ENCODE results near the gene ZNF627.
"Not testable (repeated sequence)": the region's sequence is repeated elsewhere in the genome, so short reads cannot be mapped to it uniquely, and the experiment has no call there.

ZNF627 gene

DNA sequence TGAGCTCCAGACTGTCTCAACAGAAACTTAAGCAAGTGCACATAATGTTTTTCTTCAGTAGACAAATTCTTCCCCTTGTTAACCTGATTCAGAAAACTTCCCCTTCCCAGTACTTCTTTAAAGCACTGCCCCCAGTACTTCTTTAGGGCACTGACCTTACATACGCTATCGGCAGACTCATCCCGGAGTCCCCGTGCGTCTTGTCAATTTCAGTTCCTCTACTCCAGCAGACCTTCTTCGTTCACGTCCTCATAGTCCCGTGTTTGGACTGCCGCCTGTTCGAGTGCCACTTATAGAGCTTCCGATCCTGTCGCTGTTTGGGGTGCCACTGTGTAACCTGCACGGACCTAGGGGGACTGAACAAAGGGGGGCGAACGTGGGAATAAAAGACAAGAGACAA, 29.0 kb downstream of the ZNF627 start:
- Histone ChIP-seq H3K36me3 (ENCODE audit: insufficient read depth, low read length) (no peaks in the 10 kb centered on the region), H3K9ac (ENCODE audit: low read depth, low read length) (no peak overlapping the region), H3K9me3 (ENCODE audit: control insufficient read depth, insufficient read depth, low read length) (no peaks in the 10 kb centered on the region), H3K4me1 (ENCODE audit: insufficient read depth, low read length) (no peaks in the 10 kb centered on the region)

GRCh38 chr19:11633223-11633622, 35.9 kb downstream of the ZNF627 start:
- H3K4me1 ChIP-seq (ENCODE audit: insufficient read depth, low read length), result no peaks in the 10 kb centered on the region
- H3K36me3 ChIP-seq (ENCODE audit: insufficient read depth, low read length), result no peaks in the 10 kb centered on the region
- no peak overlapping the region for H3K9ac ChIP-seq (ENCODE audit: low read depth, low read length)
- H3K9me3 ChIP-seq (ENCODE audit: control insufficient read depth, insufficient read depth, low read length), result no peaks in the 10 kb centered on the region

GRCh38 chr19:11634018-11634662, 36.9 kb downstream of the ZNF627 start:
- H3K36me3 ChIP-seq (ENCODE audit: insufficient read depth, low read length); H3K9me3 ChIP-seq (ENCODE audit: control insufficient read depth, insufficient read depth, low read length); H3K9ac ChIP-seq (ENCODE audit: low read depth, low read length); H3K4me1 ChIP-seq (ENCODE audit: insufficient read depth, low read length): not testable (repeated sequence)

DNA sequence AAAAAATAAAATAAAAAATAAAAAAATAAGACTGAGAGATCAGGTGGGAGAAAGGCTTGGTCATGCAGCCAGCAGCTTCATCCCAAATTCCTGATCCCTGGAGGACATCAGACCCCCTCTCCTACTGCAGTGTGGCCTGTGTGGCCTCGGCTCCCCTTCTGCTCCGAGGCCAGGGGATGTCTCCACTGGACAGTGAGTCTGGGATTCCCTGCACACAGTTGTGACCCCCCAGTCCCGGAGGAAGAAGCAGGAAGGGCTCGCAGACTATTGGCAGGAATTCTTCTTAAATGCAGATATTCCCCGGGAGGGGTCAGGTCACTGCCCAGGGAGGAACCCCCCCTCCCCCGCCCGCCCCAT, 41.9 kb downstream of the ZNF627 start:
- no peaks in the 10 kb centered on the region for H3K36me3 ChIP-seq (ENCODE audit: insufficient read depth, low read length)
- no peaks in the 10 kb centered on the region for H3K4me1 ChIP-seq (ENCODE audit: insufficient read depth, low read length)
- H3K9me3 ChIP-seq (ENCODE audit: control insufficient read depth, insufficient read depth, low read length), result no peaks in the 10 kb centered on the region
- peak overlapping the region; percentile 73 for H3K9ac ChIP-seq (ENCODE audit: low read depth, low read length)

GRCh38 chr19:11639602-11640471, 42.6 kb downstream of the ZNF627 start:
- Histone ChIP-seq H3K36me3 (ENCODE audit: insufficient read depth, low read length) (no peaks in the 10 kb centered on the region), H3K9me3 (ENCODE audit: control insufficient read depth, insufficient read depth, low read length) (no peaks in the 10 kb centered on the region), H3K4me1 (ENCODE audit: insufficient read depth, low read length) (no peaks in the 10 kb centered on the region), H3K9ac (ENCODE audit: low read depth, low read length) (peak overlapping the region; percentile 73)

DNA sequence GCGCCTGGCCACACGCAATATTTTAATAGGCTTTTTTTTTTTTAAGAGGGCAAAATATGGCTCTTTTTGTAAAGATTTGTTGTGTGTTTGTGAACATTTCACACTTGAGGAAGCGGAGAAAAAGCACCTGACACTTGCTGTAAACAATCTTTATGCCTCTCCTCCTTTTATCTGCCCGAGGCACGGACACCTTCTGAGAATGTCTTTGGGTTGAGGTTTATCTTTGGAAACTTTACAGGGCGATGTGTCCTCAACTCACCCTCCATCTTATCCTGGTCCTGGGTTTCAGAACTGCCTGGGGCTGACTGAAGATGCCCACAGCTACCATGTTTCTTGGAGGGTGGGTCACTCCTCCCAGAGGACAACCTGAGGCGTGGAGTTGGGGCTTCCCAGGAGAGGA, 44.0 kb downstream of the ZNF627 start:
- Histone ChIP-seq H3K4me1 (ENCODE audit: insufficient read depth, low read length) (no peaks in the 10 kb centered on the region), H3K9me3 (ENCODE audit: control insufficient read depth, insufficient read depth, low read length) (no peaks in the 10 kb centered on the region), H3K9ac (ENCODE audit: low read depth, low read length) (no peak overlapping the region), H3K36me3 (ENCODE audit: insufficient read depth, low read length) (no peaks in the 10 kb centered on the region)

GRCh38 chr19:11642902-11643301, 45.6 kb downstream of the ZNF627 start:
- no peaks in the 10 kb centered on the region for H3K9me3 ChIP-seq (ENCODE audit: control insufficient read depth, insufficient read depth, low read length)
- no peaks in the 10 kb centered on the region for H3K36me3 ChIP-seq (ENCODE audit: insufficient read depth, low read length)
- H3K9ac ChIP-seq (ENCODE audit: low read depth, low read length), result no peak overlapping the region
- H3K4me1 ChIP-seq (ENCODE audit: insufficient read depth, low read length), result no peaks in the 10 kb centered on the region

DNA sequence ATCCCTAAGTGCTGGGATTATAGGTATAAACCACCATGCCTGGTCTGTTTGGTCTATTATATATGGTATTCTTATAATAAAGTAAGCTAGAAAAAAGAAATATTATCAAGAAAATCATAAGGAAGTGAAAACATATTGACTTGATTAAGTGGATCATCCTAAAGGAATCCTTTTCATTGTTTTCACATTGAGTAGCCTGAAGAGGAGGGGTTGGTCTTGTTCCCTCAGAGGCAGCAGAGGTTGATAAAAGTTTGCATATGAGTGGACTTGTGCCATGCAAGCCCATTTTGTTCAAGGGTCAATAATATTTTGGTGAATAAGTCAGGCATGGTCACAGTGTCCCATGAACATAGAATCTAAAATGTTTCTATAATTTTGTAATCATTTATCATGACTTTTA, 52.7 kb downstream of the ZNF627 start:
- H3K9me3 ChIP-seq (ENCODE audit: control insufficient read depth, insufficient read depth, low read length), result peaks cover 21% of the 10 kb centered on the region
- no peaks in the 10 kb centered on the region for H3K4me1 ChIP-seq (ENCODE audit: insufficient read depth, low read length)
- H3K9ac ChIP-seq (ENCODE audit: low read depth, low read length), result no peak overlapping the region
- peaks cover 4% of the 10 kb centered on the region; the same call in 1 of the 2 replicates for H3K36me3 ChIP-seq (ENCODE audit: insufficient read depth, low read length)

DNA sequence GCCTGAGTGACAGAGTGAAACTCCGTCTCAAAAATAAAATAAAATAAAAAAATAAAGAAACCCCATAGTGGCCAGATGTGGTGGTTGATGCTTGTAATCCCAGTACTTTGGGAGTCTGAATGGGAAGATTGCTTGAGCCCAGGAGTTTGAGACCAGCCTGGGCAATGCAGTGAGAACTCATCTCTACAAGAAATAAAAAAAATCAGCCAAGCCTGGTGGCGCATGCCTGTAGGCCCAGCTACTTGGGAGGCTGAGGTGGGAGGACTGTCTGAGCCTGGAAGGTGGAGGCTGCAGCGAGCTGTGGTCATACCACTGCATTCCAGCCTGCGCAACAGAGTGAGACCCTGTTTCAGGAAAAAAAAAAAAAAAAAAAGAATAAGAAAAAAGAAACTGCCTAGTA, 53.8 kb downstream of the ZNF627 start:
- peaks cover 21% of the 10 kb centered on the region for H3K9me3 ChIP-seq (ENCODE audit: control insufficient read depth, insufficient read depth, low read length)
- H3K9ac ChIP-seq (ENCODE audit: low read depth, low read length), result no peak overlapping the region
- H3K4me1 ChIP-seq (ENCODE audit: insufficient read depth, low read length), result no peaks in the 10 kb centered on the region
- H3K36me3 ChIP-seq (ENCODE audit: insufficient read depth, low read length), result peaks cover 4% of the 10 kb centered on the region; the same call in 1 of the 2 replicates

DNA sequence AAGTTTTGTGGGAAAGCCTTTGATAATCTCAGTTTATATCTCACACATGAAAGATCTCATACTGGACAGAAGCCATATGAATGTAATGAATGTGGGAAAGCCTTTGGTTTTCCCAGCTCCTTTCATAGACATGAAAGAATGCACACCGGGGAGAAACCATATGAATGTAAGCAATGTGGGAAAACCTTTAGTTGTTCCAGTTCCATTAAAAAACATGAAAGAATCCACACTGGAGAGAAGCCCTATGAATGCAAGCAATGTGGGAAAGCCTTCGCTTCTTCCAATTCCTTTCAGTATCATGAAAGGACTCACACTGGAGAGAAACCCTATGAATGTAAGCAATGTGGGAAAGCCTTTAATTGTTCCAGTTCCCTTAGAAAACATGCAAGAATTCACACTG, 54.8 kb downstream of the ZNF627 start:
- no peak overlapping the region for H3K9ac ChIP-seq (ENCODE audit: low read depth, low read length)
- peaks cover 21% of the 10 kb centered on the region for H3K9me3 ChIP-seq (ENCODE audit: control insufficient read depth, insufficient read depth, low read length)
- peaks cover 4% of the 10 kb centered on the region; the same call in 1 of the 2 replicates for H3K36me3 ChIP-seq (ENCODE audit: insufficient read depth, low read length)
- H3K4me1 ChIP-seq (ENCODE audit: insufficient read depth, low read length), result no peaks in the 10 kb centered on the region

DNA sequence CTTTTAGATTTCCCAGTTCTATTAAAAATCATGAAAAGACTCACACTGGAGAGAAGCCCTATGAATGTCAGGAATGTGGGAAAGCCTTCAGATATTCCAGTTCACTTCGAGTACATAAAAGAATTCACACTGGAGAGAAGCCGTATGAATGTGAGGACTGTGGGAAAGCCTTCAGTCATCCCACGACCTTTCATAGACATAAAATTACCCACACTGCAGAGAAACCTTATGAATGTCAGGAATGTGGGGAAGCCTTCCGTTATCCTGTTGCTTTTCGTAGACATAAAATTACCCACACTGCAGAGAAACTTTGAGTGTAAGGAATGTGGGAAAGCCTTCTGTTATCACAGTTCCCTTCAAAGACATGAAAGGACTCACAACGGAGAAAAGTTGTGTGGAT, 55.2 kb downstream of the ZNF627 start:
- Histone ChIP-seq H3K4me1 (ENCODE audit: insufficient read depth, low read length) (no peaks in the 10 kb centered on the region), H3K9ac (ENCODE audit: low read depth, low read length) (no peak overlapping the region), H3K36me3 (ENCODE audit: insufficient read depth, low read length) (peaks cover 4% of the 10 kb centered on the region; the same call in 1 of the 2 replicates), H3K9me3 (ENCODE audit: control insufficient read depth, insufficient read depth, low read length) (peaks cover 21% of the 10 kb centered on the region)

GRCh38 chr19:11656535-11656934, 59.3 kb downstream of the ZNF627 start:
- Histone ChIP-seq H3K36me3 (ENCODE audit: insufficient read depth, low read length) (peaks cover 4% of the 10 kb centered on the region; the same call in 1 of the 2 replicates), H3K9ac (ENCODE audit: low read depth, low read length) (no peak overlapping the region), H3K9me3 (ENCODE audit: control insufficient read depth, insufficient read depth, low read length) (peaks cover 17% of the 10 kb centered on the region), H3K4me1 (ENCODE audit: insufficient read depth, low read length) (no peaks in the 10 kb centered on the region)

GRCh38 chr19:11657307-11657706, 60.0 kb downstream of the ZNF627 start:
- Histone ChIP-seq H3K36me3 (ENCODE audit: insufficient read depth, low read length) (no peaks in the 10 kb centered on the region), H3K4me1 (ENCODE audit: insufficient read depth, low read length) (no peaks in the 10 kb centered on the region), H3K9ac (ENCODE audit: low read depth, low read length) (no peak overlapping the region), H3K9me3 (ENCODE audit: control insufficient read depth, insufficient read depth, low read length) (peaks cover 9% of the 10 kb centered on the region; the same call in 1 of the 2 replicates)

DNA sequence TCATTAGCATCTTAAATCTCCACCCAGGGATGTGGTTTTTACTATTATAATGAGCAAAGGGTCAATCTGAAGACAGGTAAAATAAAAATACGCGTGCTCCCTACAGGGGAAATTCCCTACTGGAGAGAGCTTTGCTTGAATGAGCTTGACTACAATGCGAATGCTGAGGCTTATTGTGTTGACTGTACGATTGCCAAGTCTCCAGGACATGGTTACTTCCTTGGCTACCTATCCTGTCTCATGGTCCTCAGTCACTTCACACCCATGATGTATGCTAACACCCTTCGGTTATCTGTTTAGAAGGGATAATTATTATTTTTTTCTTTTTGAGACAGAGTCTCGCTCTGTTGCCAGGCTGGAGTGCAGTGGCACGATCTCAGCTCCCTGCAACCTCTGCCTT, 61.7 kb downstream of the ZNF627 start:
- no peaks in the 10 kb centered on the region for H3K36me3 ChIP-seq (ENCODE audit: insufficient read depth, low read length)
- no peaks in the 10 kb centered on the region for H3K4me1 ChIP-seq (ENCODE audit: insufficient read depth, low read length)
- H3K9ac ChIP-seq (ENCODE audit: low read depth, low read length), result no peak overlapping the region
- H3K9me3 ChIP-seq (ENCODE audit: control insufficient read depth, insufficient read depth, low read length), result peaks cover 3% of the 10 kb centered on the region; the same call in 1 of the 2 replicates

- Histone ChIP-seq H3K9me3 (ENCODE audit: control insufficient read depth, insufficient read depth, low read length) (peaks cover 3% of the 10 kb centered on the region; the same call in 1 of the 2 replicates), H3K36me3 (ENCODE audit: insufficient read depth, low read length) (no peaks in the 10 kb centered on the region), H3K4me1 (ENCODE audit: insufficient read depth, low read length) (no peaks in the 10 kb centered on the region), H3K9ac (ENCODE audit: low read depth, low read length) (no peak overlapping the region)
These were observed 62.3 kb downstream of the ZNF627 start for GRCh38 chr19:11659612-11660011.
